Measurements from ENCODE around the gene PLVAP. TPM values are rescaled to one million over a fixed set of nuclear protein-coding genes. Genes with fewer than 3 reads are reported as not detected.

PLVAP gene
- total and polyA plus RNA-seq, 2 experiments from 2014 or later = not detected

DNA sequence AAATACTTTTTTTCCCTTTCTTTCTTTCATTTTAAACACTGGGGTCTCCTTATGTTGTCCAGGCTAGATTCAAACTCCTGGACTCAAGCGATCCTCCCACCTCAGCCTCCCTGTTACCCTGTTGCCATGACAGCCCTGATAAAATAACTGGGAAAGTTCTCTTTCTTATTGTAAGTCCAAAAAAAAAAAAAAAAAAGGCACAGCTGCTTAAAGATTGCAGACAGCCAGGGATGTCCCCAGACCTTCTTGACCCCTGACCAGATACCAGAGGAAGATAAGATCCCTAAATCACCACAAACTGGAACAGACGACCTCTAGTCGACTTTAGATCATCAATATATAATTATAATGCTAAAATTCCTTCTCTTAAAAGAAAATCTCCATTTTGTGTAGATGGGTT lies 41.6 kb upstream of the PLVAP start (continued):
- TF ChIP-seq EZH2phosphoT487 (IDR thresholded peaks at IDR 0.05; ENCODE audit: unreplicated experiment) (no peak), ZNF114 (CRISPR knock-in tag; IDR thresholded peaks at IDR 0.05) (no peak)

DNA sequence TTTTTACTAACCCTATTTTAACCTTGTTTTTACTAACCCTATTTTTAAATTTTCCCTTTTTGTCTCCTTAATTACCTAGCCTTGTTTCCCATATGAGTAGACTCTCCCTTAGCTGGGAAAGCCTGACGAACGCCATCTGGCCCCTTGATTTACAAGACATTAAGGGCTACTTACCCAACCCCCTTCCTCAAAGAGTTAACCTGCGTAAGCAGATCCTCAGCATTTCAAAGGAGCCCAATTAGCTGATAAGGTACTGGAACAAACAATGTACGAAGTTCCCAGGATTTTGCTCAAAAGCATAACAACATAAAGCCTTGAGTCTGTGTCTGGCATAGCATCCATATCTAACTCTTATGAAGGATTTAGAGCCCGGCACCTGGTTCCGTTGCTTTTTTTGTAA lies 38.0 kb upstream of the PLVAP start:
- TF ChIP-seq REST (IDR thresholded peaks at IDR 0.05; ENCODE audit: unreplicated experiment) = no peak
- TF ChIP-seq POLR2AphosphoS5 (IDR thresholded peaks at IDR 0.05; ENCODE audit: low read depth) = peak; percentile 38; the same call in 1 of the 2 replicates
- TF ChIP-seq CREB1 (CRISPR knock-in tag; IDR thresholded peaks at IDR 0.05; ENCODE audit: low read depth) = peak; percentile 82
- no peak for TF ChIP-seq ZNF331 (CRISPR knock-in tag; IDR thresholded peaks at IDR 0.05; ENCODE audit: low read depth)
- no peak for TF ChIP-seq STAT1 (IDR thresholded peaks at IDR 0.05; ENCODE audit: unreplicated experiment)
- TF ChIP-seq, protein P1, sequence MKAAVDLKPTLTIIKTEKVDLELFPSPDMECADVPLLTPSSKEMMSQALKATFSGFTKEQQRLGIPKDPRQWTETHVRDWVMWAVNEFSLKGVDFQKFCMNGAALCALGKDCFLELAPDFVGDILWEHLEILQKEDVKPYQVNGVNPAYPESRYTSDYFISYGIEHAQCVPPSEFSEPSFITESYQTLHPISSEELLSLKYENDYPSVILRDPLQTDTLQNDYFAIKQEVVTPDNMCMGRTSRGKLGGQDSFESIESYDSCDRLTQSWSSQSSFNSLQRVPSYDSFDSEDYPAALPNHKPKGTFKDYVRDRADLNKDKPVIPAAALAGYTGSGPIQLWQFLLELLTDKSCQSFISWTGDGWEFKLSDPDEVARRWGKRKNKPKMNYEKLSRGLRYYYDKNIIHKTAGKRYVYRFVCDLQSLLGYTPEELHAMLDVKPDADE (IDR thresholded peaks at IDR 0.05) = no peak
- TF ChIP-seq ZNF114 (CRISPR knock-in tag; IDR thresholded peaks at IDR 0.05) = no peak
- TF ChIP-seq EZH2phosphoT487 (IDR thresholded peaks at IDR 0.05; ENCODE audit: unreplicated experiment) = no peak
- peak; percentile 24 for TF ChIP-seq JUNB (IDR thresholded peaks at IDR 0.05; ENCODE audit: unreplicated experiment)
- TF ChIP-seq NANOG (IDR thresholded peaks at IDR 0.05; ENCODE audit: borderline replicate concordance) = peak; percentile 86
- TF ChIP-seq EZH2 (IDR thresholded peaks at IDR 0.05; ENCODE audit: low read depth, unreplicated experiment) = no peak
- TF ChIP-seq, protein P2, sequence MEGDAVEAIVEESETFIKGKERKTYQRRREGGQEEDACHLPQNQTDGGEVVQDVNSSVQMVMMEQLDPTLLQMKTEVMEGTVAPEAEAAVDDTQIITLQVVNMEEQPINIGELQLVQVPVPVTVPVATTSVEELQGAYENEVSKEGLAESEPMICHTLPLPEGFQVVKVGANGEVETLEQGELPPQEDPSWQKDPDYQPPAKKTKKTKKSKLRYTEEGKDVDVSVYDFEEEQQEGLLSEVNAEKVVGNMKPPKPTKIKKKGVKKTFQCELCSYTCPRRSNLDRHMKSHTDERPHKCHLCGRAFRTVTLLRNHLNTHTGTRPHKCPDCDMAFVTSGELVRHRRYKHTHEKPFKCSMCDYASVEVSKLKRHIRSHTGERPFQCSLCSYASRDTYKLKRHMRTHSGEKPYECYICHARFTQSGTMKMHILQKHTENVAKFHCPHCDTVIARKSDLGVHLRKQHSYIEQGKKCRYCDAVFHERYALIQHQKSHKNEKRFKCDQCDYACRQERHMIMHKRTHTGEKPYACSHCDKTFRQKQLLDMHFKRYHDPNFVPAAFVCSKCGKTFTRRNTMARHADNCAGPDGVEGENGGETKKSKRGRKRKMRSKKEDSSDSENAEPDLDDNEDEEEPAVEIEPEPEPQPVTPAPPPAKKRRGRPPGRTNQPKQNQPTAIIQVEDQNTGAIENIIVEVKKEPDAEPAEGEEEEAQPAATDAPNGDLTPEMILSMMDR (conservative IDR thresholded peaks at IDR 0.05; ENCODE audit: low read depth in 2 of 2) = no peak
- Histone ChIP-seq H3K79me2 (replicated peaks; ENCODE audit: insufficient read depth) (no peaks in the 10 kb centered on the region), H3K27me3 (ENCODE audit: insufficient read depth) (peaks cover 33% of the 10 kb centered on the region), H3F3A (replicated peaks; ENCODE audit: low read depth) (0 out of 2 replicates have a peak, but pooled peaks cover 6% of the 10 kb centered on the region), H3K27ac (ENCODE audit: low read depth) (0 out of 2 replicates have a peak overlapping the region, but pooled peaks have one; percentile 17), H3K36me3 (ENCODE audit: insufficient read depth) (no peaks in the 10 kb centered on the region), H4K20me1 (replicated peaks; ENCODE audit: insufficient read depth) (no peaks in the 10 kb centered on the region), H2AFZ (no peak overlapping the region), H3K4me2 (peak overlapping the region; percentile 71), H3K4me1 (ENCODE audit: insufficient read depth) (peaks cover 30% of the 10 kb centered on the region), H3K9me2 (ENCODE audit: insufficient read depth) (no peaks in the 10 kb centered on the region), H3K4me3 (peak overlapping the region; percentile 43)
- ATAC-seq (peak; percentile 41), DNase-seq (ENCODE audit: low spot score) (peak; percentile 92)
- peak overlapping the region; percentile 81 for H3K27ac Mint-ChIP-seq
- peak overlapping the region; percentile 67 for H3K4me3 Mint-ChIP-seq
- H3K36me3 Mint-ChIP-seq (ENCODE audit: low read depth) = peaks cover 11% of the 10 kb centered on the region; the same call in 2 of the 3 replicates
- no peaks in the 10 kb centered on the region for H3K9me3 Mint-ChIP-seq
- H3K4me1 Mint-ChIP-seq = peaks cover 29% of the 10 kb centered on the region
- peaks cover 34% of the 10 kb centered on the region for H3K27me3 Mint-ChIP-seq (ENCODE audit: insufficient read depth, low read depth, poor library complexity)
